WTC11 (cell line): ENCODE results near the gene ABR. TPM values are rescaled to one million over a fixed set of nuclear protein-coding genes. Genes with fewer than 3 reads are reported as not detected.

Experiments used
- ATAC-seq: fragments of 200-7000 bp; cut with Tn5 transposase; 2 replicates; pipeline ENCODE4 v1.10.0; 2021; ENCODE audit warnings: mild to moderate bottlenecking, moderate library complexity
- CTCF ChIA-PET: fragments of 300-600 bp; sonication (Branson Sonifier 250); formaldehyde crosslinking; loops from one replicate; lab custom pipeline; 2021; ENCODE audit warnings: antibody characterized with exemption; lab: Charles Lee
- POLR2A ChIA-PET: fragments of 350-600 bp; sonication (Branson Sonifier 250); formaldehyde crosslinking; loops from one replicate; lab custom pipeline; 2021; ENCODE audit warnings: antibody characterized with exemption; lab: Charles Lee
- DNase-seq: peaks from one replicate; pipeline ENCODE4 v3.0.0; 2021; ENCODE audit warnings: low spot score
- H3K27ac Mint-ChIP-seq: 2 replicates; pipeline ENCODE4 v1.8.0; 2021; ENCODE audit warnings: mixed read lengths
- H3K27me3 Mint-ChIP-seq: 2 replicates; pipeline ENCODE4 v1.8.0; 2021; ENCODE audit warnings: low read depth, mild to moderate bottlenecking, moderate library complexity, mixed read lengths
- H3K36me3 Mint-ChIP-seq: 2 replicates; pipeline ENCODE4 v1.8.0; 2021; ENCODE audit warnings: mixed read lengths
- H3K4me1 Mint-ChIP-seq: 2 replicates; pipeline ENCODE4 v1.8.0; 2022; ENCODE audit warnings: mixed read lengths
- H3K4me3 Mint-ChIP-seq: 2 replicates; pipeline ENCODE4 v1.8.0; 2021; ENCODE audit warnings: mild to moderate bottlenecking, moderate library complexity, mixed read lengths
- H3K9me3 Mint-ChIP-seq: 2 replicates; pipeline ENCODE4 v1.8.0; 2021; ENCODE audit warnings: mixed read lengths
- CREB1 ChIP-seq: sonication (generic); formaldehyde crosslinking; IDR thresholded peaks from 2 replicates; pipeline ENCODE4 v1.8.0; 2023; ENCODE audit warnings: mild to moderate bottlenecking, missing genetic modification reagents
- CREM ChIP-seq: sonication (generic); formaldehyde crosslinking; IDR thresholded peaks from 2 replicates; pipeline ENCODE4 v1.8.1; 2022; ENCODE audit warnings: mild to moderate bottlenecking, missing genetic modification reagents, moderate library complexity
- FOXK1 ChIP-seq: sonication (generic); formaldehyde crosslinking; IDR thresholded peaks from 2 replicates; pipeline ENCODE4 v1.8.0; 2022; ENCODE audit warnings: mild to moderate bottlenecking, moderate library complexity, missing genetic modification reagents
- FOXP1 ChIP-seq: sonication (generic); formaldehyde crosslinking; IDR thresholded peaks from 2 replicates; pipeline ENCODE4 v1.8.0; 2022; ENCODE audit warnings: missing genetic modification reagents, mild to moderate bottlenecking, moderate library complexity, borderline replicate concordance
- GABPB1 ChIP-seq: sonication (generic); formaldehyde crosslinking; IDR thresholded peaks from 2 replicates; pipeline ENCODE4 v1.8.1; 2023; ENCODE audit warnings: mild to moderate bottlenecking, missing genetic modification reagents
- JUN ChIP-seq: sonication (generic); formaldehyde crosslinking; IDR thresholded peaks from 2 replicates; pipeline ENCODE4 v1.8.0; 2023; ENCODE audit warnings: mild to moderate bottlenecking, missing genetic modification reagents
- MXD4 ChIP-seq: fragments of 250-450 bp; sonication (Bioruptor Pico); IDR thresholded peaks from 2 replicates; pipeline ENCODE4 v1.8.0; 2021; ENCODE audit warnings: mild to moderate bottlenecking, moderate library complexity, borderline replicate concordance
- NFATC4 ChIP-seq: fragments of 250-450 bp; sonication (Bioruptor Pico); IDR thresholded peaks from 2 replicates; pipeline ENCODE4 v1.9.0; 2021; ENCODE audit warnings: mild to moderate bottlenecking
- NR2C2 ChIP-seq: sonication (generic); formaldehyde crosslinking; IDR thresholded peaks from 2 replicates; pipeline ENCODE4 v1.8.0; 2022; ENCODE audit warnings: mild to moderate bottlenecking, missing genetic modification reagents
- OVOL2 ChIP-seq: fragments of 250-450 bp; sonication (Bioruptor Pico); IDR thresholded peaks from 2 replicates; pipeline ENCODE4 v1.9.0; 2021; ENCODE audit warnings: mild to moderate bottlenecking, borderline replicate concordance
- SMAD3 ChIP-seq: sonication (generic); formaldehyde crosslinking; IDR thresholded peaks from 2 replicates; pipeline ENCODE4 v1.8.0; 2022; ENCODE audit warnings: missing genetic modification reagents, mild to moderate bottlenecking, borderline replicate concordance
- TCF7 ChIP-seq: sonication (generic); formaldehyde crosslinking; IDR thresholded peaks from 2 replicates; pipeline ENCODE4 v1.8.0; 2022; ENCODE audit warnings: mild to moderate bottlenecking, low read depth, missing genetic modification reagents, moderate library complexity
- TEAD4 ChIP-seq: sonication (generic); formaldehyde crosslinking; IDR thresholded peaks from 2 replicates; pipeline ENCODE4 v1.8.0; 2022; ENCODE audit warnings: mild to moderate bottlenecking, missing genetic modification reagents
- TP53 ChIP-seq: sonication (generic); formaldehyde crosslinking; IDR thresholded peaks from 2 replicates; pipeline ENCODE4 v1.8.1; 2023; ENCODE audit warnings: mild to moderate bottlenecking, missing genetic modification reagents
- ZNF423 ChIP-seq: fragments of 250-450 bp; sonication (Bioruptor Pico); IDR thresholded peaks from 2 replicates; pipeline ENCODE4 v2.1.2; 2022; ENCODE audit warnings: mild to moderate bottlenecking, moderate library complexity
- total RNA-seq: library from RNA; stranded (reverse); gene quantifications from 3 replicates; pipeline ENCODE4 v1.2.3, GENCODE V29; 2021
- TF ChIP-seq, protein P1 (sequence below): sonication (generic); formaldehyde crosslinking; IDR thresholded peaks from 2 replicates; pipeline ENCODE4 v1.8.1; 2023; ENCODE audit warnings: mild to moderate bottlenecking, moderate library complexity, missing genetic modification reagents
- TF ChIP-seq, protein P2 (sequence below): sonication (generic); formaldehyde crosslinking; IDR thresholded peaks from 2 replicates; pipeline ENCODE4 v1.8.0; 2023; ENCODE audit warnings: missing genetic modification reagents

Gene ABR
- total RNA-seq, 1 experiment from 2014 or later = 38.0 TPM

- TF ChIP-seq MXD4 (CRISPR knock-in tag) = no peak
- TF ChIP-seq OVOL2 = no peak
- no peak for TF ChIP-seq JUN
These were observed 69.3 kb downstream of the ABR start (continued) for GRCh38 chr17:1110541-1110861.

- peak; percentile 65 for DNase-seq
- H3K27ac Mint-ChIP-seq = no peak overlapping the region
- POLR2A ChIA-PET = no interaction called here
These were observed 69.9 kb downstream of the ABR start for GRCh38 chr17:1109606-1110540.

DNA sequence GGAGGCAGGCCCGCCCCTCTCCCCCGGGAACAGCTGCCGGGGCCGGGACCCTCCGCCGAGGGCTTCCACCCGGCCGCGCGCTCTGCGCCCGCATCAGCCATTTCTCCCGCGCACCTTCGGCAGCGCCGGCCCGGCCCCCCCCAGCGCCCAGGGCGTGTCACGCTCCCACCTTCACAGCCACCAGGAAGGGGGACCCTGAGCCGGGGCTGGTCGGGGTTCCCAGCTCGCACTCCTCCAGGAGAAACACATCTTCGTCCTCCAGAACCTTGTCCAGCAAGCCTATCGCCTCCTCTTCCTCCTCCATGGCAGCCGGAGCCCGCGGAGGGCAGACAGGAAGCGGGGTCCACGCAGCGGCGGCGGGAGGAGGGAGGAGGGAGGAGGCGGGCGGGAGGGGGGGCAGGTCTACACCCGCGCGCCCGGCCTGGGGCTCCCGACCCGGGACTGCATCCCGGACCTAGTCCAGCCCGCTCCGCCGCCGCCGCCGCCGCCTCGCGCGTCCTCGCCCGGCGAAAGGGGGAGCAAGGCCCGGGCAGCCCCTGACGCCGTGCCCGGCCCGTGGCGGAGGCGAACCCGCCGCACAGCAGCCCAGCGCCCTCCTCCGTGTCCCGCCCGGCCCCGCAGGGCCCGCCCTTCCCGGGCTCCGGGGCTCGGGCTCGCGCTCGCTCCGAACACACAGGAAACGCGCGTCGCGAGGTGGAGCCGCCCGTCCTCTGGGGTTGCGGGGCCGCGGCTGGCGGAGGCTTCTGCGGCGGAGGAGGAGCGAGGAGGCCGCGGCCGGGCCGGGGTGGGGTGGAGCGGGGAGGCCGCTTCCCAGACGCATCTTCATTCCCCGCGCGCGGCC is 70.8 kb downstream of the ABR start:
- H3K36me3 Mint-ChIP-seq = no peaks in the 10 kb centered on the region
- CTCF ChIA-PET = interaction anchor here (0.9 to 2.4 kb wide), 6 partner anchors 13 to 78 kb away, joined by 3 to 18 read pairs (median 5); no protein-coding TSS in a partner anchor
- peaks cover 32% of the 10 kb centered on the region for H3K4me1 Mint-ChIP-seq
- no peak overlapping the region for H3K27ac Mint-ChIP-seq
- TF ChIP-seq TP53 (peak; percentile 42; the same call in 1 of the 2 replicates), SMAD3 (CRISPR knock-in tag) (no peak), GABPB1 (CRISPR knock-in tag) (0 out of 2 replicates have a peak, but pooled peaks have one; percentile 19), TCF7 (CRISPR knock-in tag) (0 out of 2 replicates have a peak, but pooled peaks have one; percentile 51)
- TF ChIP-seq, all 79 proteins: peak for 3
- ATAC-seq (peak; percentile 11), DNase-seq (peak; percentile 38)
- Mint-ChIP-seq H3K27me3 (peaks cover 12% of the 10 kb centered on the region), H3K4me3 (peak overlapping the region; percentile 72), H3K9me3 (no peaks in the 10 kb centered on the region)
- POLR2A ChIA-PET = no interaction called here

More at GRCh38 chr17:1109606-1110540, 69.9 kb downstream of the ABR start:
- Mint-ChIP-seq H3K4me1 (peaks cover 36% of the 10 kb centered on the region), H3K36me3 (no peaks in the 10 kb centered on the region), H3K4me3 (peak overlapping the region; percentile 60), H3K27me3 (peaks cover 12% of the 10 kb centered on the region), H3K9me3 (no peaks in the 10 kb centered on the region)
- CTCF ChIA-PET = interaction anchor here (0.5 to 4.4 kb wide), 16 partner anchors 9 to 578 kb away, joined by 3 to 46 read pairs (median 4); partner anchors contain the start of gene TIMM22
- peak; percentile 49 for ATAC-seq
- TF ChIP-seq, protein P1, sequence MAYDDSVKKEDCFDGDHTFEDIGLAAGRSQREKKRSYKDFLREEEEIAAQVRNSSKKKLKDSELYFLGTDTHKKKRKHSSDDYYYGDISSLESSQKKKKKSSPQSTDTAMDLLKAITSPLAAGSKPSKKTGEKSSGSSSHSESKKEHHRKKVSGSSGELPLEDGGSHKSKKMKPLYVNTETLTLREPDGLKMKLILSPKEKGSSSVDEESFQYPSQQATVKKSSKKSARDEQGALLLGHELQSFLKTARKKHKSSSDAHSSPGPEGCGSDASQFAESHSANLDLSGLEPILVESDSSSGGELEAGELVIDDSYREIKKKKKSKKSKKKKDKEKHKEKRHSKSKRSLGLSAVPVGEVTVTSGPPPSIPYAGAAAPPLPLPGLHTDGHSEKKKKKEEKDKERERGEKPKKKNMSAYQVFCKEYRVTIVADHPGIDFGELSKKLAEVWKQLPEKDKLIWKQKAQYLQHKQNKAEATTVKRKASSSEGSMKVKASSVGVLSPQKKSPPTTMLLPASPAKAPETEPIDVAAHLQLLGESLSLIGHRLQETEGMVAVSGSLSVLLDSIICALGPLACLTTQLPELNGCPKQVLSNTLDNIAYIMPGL (CRISPR knock-in tag) = peak; percentile 65; the same call in 1 of the 2 replicates
- 0 out of 2 replicates have a peak, but pooled peaks have one; percentile 13 for TF ChIP-seq GABPB1 (CRISPR knock-in tag)
- no peak for TF ChIP-seq CREB1
- no peak for TF ChIP-seq TEAD4 (CRISPR knock-in tag)
- 0 out of 2 replicates have a peak, but pooled peaks have one; percentile 4 for TF ChIP-seq ZNF423 (CRISPR knock-in tag)
- 0 out of 2 replicates have a peak, but pooled peaks have one; percentile 39 for TF ChIP-seq FOXP1 (CRISPR knock-in tag)
- TF ChIP-seq, protein P2, sequence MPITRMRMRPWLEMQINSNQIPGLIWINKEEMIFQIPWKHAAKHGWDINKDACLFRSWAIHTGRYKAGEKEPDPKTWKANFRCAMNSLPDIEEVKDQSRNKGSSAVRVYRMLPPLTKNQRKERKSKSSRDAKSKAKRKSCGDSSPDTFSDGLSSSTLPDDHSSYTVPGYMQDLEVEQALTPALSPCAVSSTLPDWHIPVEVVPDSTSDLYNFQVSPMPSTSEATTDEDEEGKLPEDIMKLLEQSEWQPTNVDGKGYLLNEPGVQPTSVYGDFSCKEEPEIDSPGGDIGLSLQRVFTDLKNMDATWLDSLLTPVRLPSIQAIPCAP (CRISPR knock-in tag) = no peak
- no peak for TF ChIP-seq NFATC4 (CRISPR knock-in tag)

GRCh38 chr17:1108478-1108764 is 71.4 kb downstream of the ABR start:
- Mint-ChIP-seq H3K4me1 (peaks cover 32% of the 10 kb centered on the region), H3K27ac (no peak overlapping the region), H3K36me3 (no peaks in the 10 kb centered on the region)
- TF ChIP-seq FOXK1 (CRISPR knock-in tag) = peak; percentile 42
- TF ChIP-seq CREM (CRISPR knock-in tag) = 0 out of 2 replicates have a peak, but pooled peaks have one; percentile 23
- TF ChIP-seq NR2C2 (CRISPR knock-in tag) = no peak
- TF ChIP-seq, all 79 proteins: peak for 2
- Mint-ChIP-seq H3K9me3 (no peaks in the 10 kb centered on the region), H3K4me3 (peak overlapping the region; percentile 62), H3K27me3 (peaks cover 12% of the 10 kb centered on the region)
- POLR2A ChIA-PET = no interaction called here
- ATAC-seq (peak; percentile 22), DNase-seq (peak; percentile 46)
- CTCF ChIA-PET = interaction anchor here (0.9 to 2.4 kb wide), 6 partner anchors 14 to 79 kb away, joined by 3 to 18 read pairs (median 5); no protein-coding TSS in a partner anchor
